Natural killer cell (primary cell): ENCODE results near the gene RPRD1A. TPM values are rescaled to one million over a fixed set of nuclear protein-coding genes. Genes with fewer than 3 reads are reported as not detected.
"Not testable (repeated sequence)": the region's sequence is repeated elsewhere in the genome, so short reads cannot be mapped to it uniquely, and the experiment has no call there.

ENCODE experiments used
- ATAC-seq, 3 donors: fragments of 150-1000 bp in 2 of 3; fragments of 200-7000 bp in 1 of 3; cut with Tn5 transposase; 1 replicate in 1 of 3; 2 replicates in 2 of 3; pipeline ENCODE4 v1.10.0; 2021; ENCODE audit warnings: mild to moderate bottlenecking in 2 of 3, moderate library complexity in 2 of 3
- DNase-seq, 2 donors: peaks; one replicate each; pipeline versions ENCODE4 v3.0.0 to v3.0.0-alpha.2; 2013 to 2021; ENCODE audit warnings: mixed read lengths in 1 of 2
- H3K27ac ChIP-seq: one replicate; pipeline ENCODE4 v1.5.1; 2013; ENCODE audit warnings: mild to moderate bottlenecking, low read length
- H3K27me3 ChIP-seq: one replicate; pipeline ENCODE4 v1.6.1; 2013; ENCODE audit warnings: low read length; ENCODE audit not compliant: control insufficient read depth, insufficient read depth
- H3K36me3 ChIP-seq: one replicate; pipeline ENCODE4 v1.6.1; 2013; ENCODE audit warnings: low read length; ENCODE audit not compliant: control insufficient read depth, insufficient read depth
- H3K4me1 ChIP-seq: one replicate; pipeline ENCODE4 v1.6.1; 2013; ENCODE audit warnings: low read length; ENCODE audit not compliant: control insufficient read depth, insufficient read depth
- H3K4me3 ChIP-seq: one replicate; pipeline ENCODE4 v1.5.1; 2013; ENCODE audit warnings: low read length
- H3K9me3 ChIP-seq: one replicate; pipeline ENCODE4 v1.6.1; 2013; ENCODE audit warnings: low read length; ENCODE audit not compliant: control insufficient read depth, insufficient read depth
- H3K27ac Mint-ChIP-seq, 2 donors: one replicate each; pipeline ENCODE4 v1.8.0; 2022; ENCODE audit warnings: mild to moderate bottlenecking in 2 of 2, mixed read lengths in 2 of 2, moderate library complexity in 1 of 2
- H3K27me3 Mint-ChIP-seq, 2 donors: one replicate each; pipeline ENCODE4 v1.8.0; 2022; ENCODE audit warnings: low read depth in 2 of 2, mixed read lengths in 2 of 2
- H3K36me3 Mint-ChIP-seq: one replicate; pipeline ENCODE4 v1.8.0; 2022; ENCODE audit warnings: mixed read lengths
- H3K4me1 Mint-ChIP-seq, 2 donors: one replicate each; pipeline ENCODE4 v1.8.0; 2022; ENCODE audit warnings: mixed read lengths in 2 of 2
- H3K4me3 Mint-ChIP-seq: one replicate; pipeline ENCODE4 v1.8.0; 2022; ENCODE audit warnings: mild to moderate bottlenecking, moderate library complexity, mixed read lengths
- H3K9me3 Mint-ChIP-seq, 2 donors: one replicate each; pipeline ENCODE4 v1.8.0; 2022; ENCODE audit warnings: mixed read lengths in 2 of 2
- CTCF ChIP-seq: fragments of 200-600 bp; IDR thresholded peaks from one replicate; pipeline ENCODE4 v1.8.0; 2022; ENCODE audit warnings: antibody characterized with exemption
- WGBS: methylation state at CpG from one replicate; pipeline ENCODE4 v1.1.7; 2013; ENCODE audit warnings: missing lambda C conversion rate; ENCODE audit not compliant: insufficient coverage; 5-methylcytosine and 5-hydroxymethylcytosine counted together
- intact Hi-C: fragments of 100-400 bp; cut with micrococcal nuclease; formaldehyde crosslinking; loops from one replicate; pipeline ENCODE4 v1.14.2; 2022
- total RNA-seq, 4 donors: library from RNA; stranded (reverse); fragments of 120-200 nt in 1 of 4; gene quantifications; one replicate each; pipeline versions ENCODE4 v1.2.3 to v1.2.4, GENCODE V29; 2013 to 2022

The RPRD1A gene
- total RNA-seq, 3 donors from 2014 or later (not counting 1 experiment from before 2014, with no cell fraction given), result 20.4 to 24.4 (median 23.3) TPM

GRCh38 chr18:36083729-36084128 lies 16.4 kb upstream of the RPRD1A start:
- H3K27ac Mint-ChIP-seq, result no peak overlapping the region
- H3K9me3 Mint-ChIP-seq, result peaks cover 2 to 6% of the 10 kb centered on the region in 2 donors
- DNase-seq (no peak), ATAC-seq (no peak)
- peaks cover 14% of the 10 kb centered on the region for H3K36me3 Mint-ChIP-seq
- WGBS, result 75% methylated on average over 1 of the region's 2 CpGs
- intact Hi-C loops, result no loop called here
- Histone ChIP-seq H3K9me3 (no peaks in the 10 kb centered on the region), H3K27ac (no peak overlapping the region), H3K4me3 (no peak overlapping the region), H3K36me3 (no peaks in the 10 kb centered on the region), H3K4me1 (no peaks in the 10 kb centered on the region), H3K27me3 (no peaks in the 10 kb centered on the region)
- H3K4me3 Mint-ChIP-seq, result no peak overlapping the region
- H3K27me3 Mint-ChIP-seq, result peaks cover 13 to 34% of the 10 kb centered on the region in 2 donors
- H3K4me1 Mint-ChIP-seq, result no peaks in the 10 kb centered on the region
- no peak for TF ChIP-seq CTCF

DNA sequence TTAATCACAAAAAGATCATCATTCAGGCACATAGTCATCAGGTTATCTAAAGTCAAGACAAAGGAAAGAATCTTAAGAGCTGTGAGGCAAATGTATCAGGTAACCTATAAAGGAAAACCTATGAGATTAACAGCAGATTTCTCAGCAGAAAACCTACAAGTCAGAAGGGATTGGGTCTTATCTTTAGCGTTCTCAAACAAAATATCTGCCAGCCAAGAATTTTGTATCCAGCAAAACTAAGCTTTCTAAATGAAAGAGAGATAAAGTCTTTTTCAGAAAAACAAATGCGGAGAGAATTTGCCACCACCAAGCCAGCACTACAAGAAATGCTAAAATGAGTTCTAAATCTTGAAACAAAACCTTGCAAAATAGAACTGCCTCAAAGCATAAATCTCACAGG lies 13.8 kb upstream of the RPRD1A start:
- H3K27ac Mint-ChIP-seq, H3K4me3 Mint-ChIP-seq, H3K27ac ChIP-seq, H3K9me3 Mint-ChIP-seq, intact Hi-C loops, H3K4me3 ChIP-seq, H3K4me1 ChIP-seq, ATAC-seq, H3K9me3 ChIP-seq, H3K27me3 ChIP-seq, H3K36me3 ChIP-seq, DNase-seq, H3K4me1 Mint-ChIP-seq: not testable (repeated sequence)
- Mint-ChIP-seq H3K36me3 (peaks cover 14% of the 10 kb centered on the region), H3K27me3 (peaks cover 16 to 42% of the 10 kb centered on the region in 2 donors)
- 87% methylated on average over 2 of the region's 2 CpGs for WGBS

- no peaks in the 10 kb centered on the region for H3K9me3 ChIP-seq
- ATAC-seq (no peak), DNase-seq (no peak)
- Mint-ChIP-seq H3K36me3 (peaks cover 14% of the 10 kb centered on the region), H3K27ac (no peak overlapping the region), H3K4me1 (no peaks in the 10 kb centered on the region), H3K4me3 (no peak overlapping the region), H3K27me3 (peaks cover 20 to 54% of the 10 kb centered on the region in 2 donors), H3K9me3 (peaks cover 2 to 6% of the 10 kb centered on the region in 2 donors)
- no peaks in the 10 kb centered on the region for H3K36me3 ChIP-seq
- H3K4me1 ChIP-seq, result no peaks in the 10 kb centered on the region
- 88% methylated on average over 5 of the region's 6 CpGs for WGBS
- TF ChIP-seq CTCF, result no peak
- peaks cover 2% of the 10 kb centered on the region for H3K27me3 ChIP-seq
- H3K4me3 ChIP-seq, result no peak overlapping the region
- intact Hi-C loops, result no loop called here
- no peak overlapping the region for H3K27ac ChIP-seq
These were observed 11.6 kb upstream of the RPRD1A start for GRCh38 chr18:36078751-36079529.

DNA sequence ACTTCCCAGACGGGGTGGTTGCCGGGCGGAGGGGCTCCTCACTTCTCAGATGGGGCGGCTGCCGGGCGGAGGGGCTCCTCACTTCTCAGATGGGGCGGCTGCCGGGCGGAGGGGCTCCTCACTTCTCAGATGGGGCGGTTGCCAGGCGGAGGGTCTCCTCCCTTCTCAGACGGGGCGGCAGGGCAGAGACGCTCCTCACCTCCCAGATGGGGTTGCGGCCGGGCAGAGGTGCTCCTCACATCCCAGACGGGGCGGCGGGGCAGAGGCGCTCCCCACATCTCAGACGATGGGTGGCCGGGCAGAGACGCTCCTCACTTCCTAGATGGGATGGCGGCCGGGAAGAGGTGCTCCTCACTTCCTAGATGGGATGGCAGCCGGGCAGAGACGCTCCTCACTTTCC lies 10.4 kb upstream of the RPRD1A start:
- H3K36me3 ChIP-seq, ATAC-seq, H3K27ac Mint-ChIP-seq, H3K4me3 Mint-ChIP-seq, DNase-seq, intact Hi-C loops, H3K4me3 ChIP-seq, H3K27ac ChIP-seq, H3K4me1 ChIP-seq, H3K9me3 Mint-ChIP-seq, H3K27me3 ChIP-seq, H3K9me3 ChIP-seq, H3K4me1 Mint-ChIP-seq: not testable (repeated sequence)
- H3K36me3 Mint-ChIP-seq, result peaks cover 14% of the 10 kb centered on the region
- peaks cover 24 to 51% of the 10 kb centered on the region in 2 donors for H3K27me3 Mint-ChIP-seq
- WGBS, result 98% methylated on average over 12 of the region's 27 CpGs
